ENCODE results near the gene EFNA1.

Gene EFNA1

GRCh38 chr1:155106862-155107261 is 20.8 kb upstream of the EFNA1 start:
- TF ChIP-seq CTCF (IDR thresholded peaks at IDR 0.05; ENCODE audit: control insufficient read depth, insufficient read depth, low read depth, low read length, missing control alignments), result no peak
- DNase-seq (ENCODE audit: low read depth), result no peak
- H3K4me3 ChIP-seq (ENCODE audit: control insufficient read depth, low read depth, low read length), result no peak overlapping the region

GRCh38 chr1:155107309-155108264 is 20.1 kb upstream of the EFNA1 start:
- H3K4me3 ChIP-seq (ENCODE audit: control insufficient read depth, low read depth, low read length), result no peak overlapping the region
- DNase-seq (ENCODE audit: low read depth), result no peak
- no peak for TF ChIP-seq CTCF (IDR thresholded peaks at IDR 0.05; ENCODE audit: control insufficient read depth, insufficient read depth, low read depth, low read length, missing control alignments)

- no peak for DNase-seq (ENCODE audit: low read depth)
- no peak overlapping the region for H3K4me3 ChIP-seq (ENCODE audit: control insufficient read depth, low read depth, low read length)
- TF ChIP-seq CTCF (IDR thresholded peaks at IDR 0.05; ENCODE audit: control insufficient read depth, insufficient read depth, low read depth, low read length, missing control alignments), result no peak
These were observed 19.4 kb upstream of the EFNA1 start for GRCh38 chr1:155108296-155108695.

GRCh38 chr1:155110381-155110780 is 17.3 kb upstream of the EFNA1 start:
- DNase-seq (ENCODE audit: low read depth), result no peak
- TF ChIP-seq CTCF (IDR thresholded peaks at IDR 0.05; ENCODE audit: control insufficient read depth, insufficient read depth, low read depth, low read length, missing control alignments), result no peak
- H3K4me3 ChIP-seq (ENCODE audit: control insufficient read depth, low read depth, low read length), result no peak overlapping the region

- DNase-seq (ENCODE audit: low read depth), result no peak
- no peak overlapping the region for H3K4me3 ChIP-seq (ENCODE audit: control insufficient read depth, low read depth, low read length)
- no peak for TF ChIP-seq CTCF (IDR thresholded peaks at IDR 0.05; ENCODE audit: control insufficient read depth, insufficient read depth, low read depth, low read length, missing control alignments)
These were observed 16.9 kb upstream of the EFNA1 start for GRCh38 chr1:155110826-155111225.

GRCh38 chr1:155113450-155113980 is 14.2 kb upstream of the EFNA1 start:
- H3K4me3 ChIP-seq (ENCODE audit: control insufficient read depth, low read depth, low read length), result no peak overlapping the region
- TF ChIP-seq CTCF (IDR thresholded peaks at IDR 0.05; ENCODE audit: control insufficient read depth, insufficient read depth, low read depth, low read length, missing control alignments), result no peak
- DNase-seq (ENCODE audit: low read depth), result no peak

All from AG09309 (cell line).